Activated naive CD4-positive, alpha-beta T cell treated with anti-CD3 and anti-CD28 coated beads, Interleukin-2, amount 50 U/mL, for 72 hours (primary cell): ENCODE data around the gene FRMD1. TPM values are rescaled to one million over a fixed set of nuclear protein-coding genes. Genes with fewer than 3 reads are reported as not detected.

Experiments used
- ATAC-seq, 2 donors: fragments of 150-1000 bp; cut with Tn5 transposase; 2 replicates each; pipeline ENCODE4 v1.10.0; 2021; ENCODE audit warnings: mild to moderate bottlenecking in 2 of 2, moderate library complexity in 2 of 2
- DNase-seq, 2 donors: peaks; one replicate each; pipeline ENCODE4 v3.0.0; 2021 to 2022; ENCODE audit warnings: low spot score in 2 of 2
- H3K27ac Mint-ChIP-seq, 2 donors: one replicate each; pipeline ENCODE4 v1.8.0; 2022; ENCODE audit warnings: mild to moderate bottlenecking in 2 of 2, mixed read lengths in 2 of 2
- H3K36me3 Mint-ChIP-seq, 2 donors: one replicate each; pipeline ENCODE4 v1.8.0; 2022; ENCODE audit warnings: mixed read lengths in 2 of 2
- H3K9me3 Mint-ChIP-seq, 2 donors: one replicate each; pipeline ENCODE4 v1.8.0; 2022; ENCODE audit warnings: mixed read lengths in 2 of 2
- total RNA-seq, 2 donors: library from RNA; stranded (reverse); gene quantifications; one replicate each; pipeline ENCODE4 v1.2.3, GENCODE V29; 2022

FRMD1 gene
- total RNA-seq, 2 donors from 2014 or later: not detected

- H3K27ac Mint-ChIP-seq: no peak overlapping the region
Measured at GRCh38 chr6:168045706-168046620, 33.0 kb downstream of the FRMD1 start.

DNA sequence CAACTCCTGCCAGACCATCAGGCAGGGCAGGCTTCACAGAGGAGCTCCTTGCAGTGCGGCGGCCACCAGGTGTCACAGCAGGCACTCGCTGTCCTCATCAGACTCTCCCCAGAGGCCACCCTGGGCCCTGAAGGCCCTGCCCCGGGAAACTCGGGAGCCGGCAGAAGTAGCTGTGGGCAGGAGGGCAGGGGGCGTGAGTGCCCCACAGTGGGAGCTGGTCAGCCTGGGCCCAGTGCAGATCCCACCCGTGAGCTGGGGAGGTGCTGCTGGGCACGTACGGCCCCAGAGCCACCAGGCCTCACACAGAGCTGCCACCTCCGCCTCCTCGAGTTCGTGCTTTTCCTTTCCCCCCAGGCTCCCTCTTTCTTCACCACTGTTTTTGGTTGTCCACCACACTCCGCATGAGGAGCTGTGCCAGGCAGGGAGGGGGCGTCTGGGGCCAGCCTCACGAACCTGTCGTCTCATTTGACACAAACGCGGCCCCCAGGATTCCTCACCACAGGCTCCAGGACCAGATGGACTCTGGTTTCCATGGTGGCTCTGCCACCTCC, 33.8 kb downstream of the FRMD1 start:
- DNase-seq (peak in 1 of 2 donors; percentile 33), ATAC-seq (no peak)
- H3K36me3 Mint-ChIP-seq: peaks cover 0 to 9% of the 10 kb centered on the region in 2 donors
- no peak overlapping the region for H3K27ac Mint-ChIP-seq
- H3K9me3 Mint-ChIP-seq: peaks cover 0 to 4% of the 10 kb centered on the region in 2 donors

More at GRCh38 chr6:168045706-168046620, 33.0 kb downstream of the FRMD1 start:
- DNase-seq (peak in 1 of 2 donors; percentile 33), ATAC-seq (no peak)
- peaks cover 0 to 4% of the 10 kb centered on the region in 2 donors for H3K36me3 Mint-ChIP-seq
- no peaks in the 10 kb centered on the region for H3K9me3 Mint-ChIP-seq

- H3K27ac Mint-ChIP-seq: no peak overlapping the region
- ATAC-seq (no peak), DNase-seq (peak in 1 of 2 donors; percentile 37)
- H3K36me3 Mint-ChIP-seq: peaks cover under 1 to 15% of the 10 kb centered on the region in 2 donors
- peaks cover 0 to 7% of the 10 kb centered on the region in 2 donors for H3K9me3 Mint-ChIP-seq
Measured at GRCh38 chr6:168044521-168045130, 34.4 kb downstream of the FRMD1 start.

DNA sequence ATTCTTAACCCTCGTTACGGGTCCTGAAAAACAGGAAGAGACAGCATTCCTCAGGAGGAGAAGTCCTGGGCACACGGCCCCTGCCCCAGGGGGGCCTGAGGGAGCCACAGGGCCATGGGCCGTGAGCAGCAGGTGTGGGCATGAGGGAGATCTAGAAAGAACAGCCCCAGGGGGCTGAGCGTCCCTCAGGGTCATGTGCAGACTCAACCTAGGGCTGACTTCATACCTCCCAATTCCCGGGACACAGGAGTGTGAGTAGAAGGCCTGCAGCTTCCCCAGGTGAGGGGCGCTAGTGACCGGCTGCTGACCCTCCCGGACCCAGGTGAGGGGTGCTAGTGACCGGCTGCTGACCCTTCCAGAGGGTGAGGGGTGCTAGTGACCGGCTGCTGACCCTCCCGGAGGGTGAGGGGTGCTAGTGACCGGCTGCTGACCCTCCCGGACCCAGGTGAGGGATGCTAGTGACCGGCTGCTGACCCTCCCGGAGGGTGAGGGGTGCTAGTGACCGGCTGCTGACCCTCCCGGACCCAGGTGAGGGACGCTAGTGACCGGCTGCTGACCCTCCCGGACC, 35.1 kb downstream of the FRMD1 start:
- ATAC-seq (no peak), DNase-seq (peak in 1 of 2 donors; percentile 33)
- Mint-ChIP-seq H3K9me3 (peaks cover 0 to 7% of the 10 kb centered on the region in 2 donors), H3K27ac (no peak overlapping the region), H3K36me3 (peaks cover 4 to 19% of the 10 kb centered on the region in 2 donors)

- peaks cover 4 to 24% of the 10 kb centered on the region in 2 donors for H3K36me3 Mint-ChIP-seq
- H3K9me3 Mint-ChIP-seq: peaks cover 0 to 10% of the 10 kb centered on the region in 2 donors
- no peak for DNase-seq
- H3K27ac Mint-ChIP-seq: no peak overlapping the region
- ATAC-seq: no peak
Measured at GRCh38 chr6:168043193-168043847, 35.7 kb downstream of the FRMD1 start.

DNA sequence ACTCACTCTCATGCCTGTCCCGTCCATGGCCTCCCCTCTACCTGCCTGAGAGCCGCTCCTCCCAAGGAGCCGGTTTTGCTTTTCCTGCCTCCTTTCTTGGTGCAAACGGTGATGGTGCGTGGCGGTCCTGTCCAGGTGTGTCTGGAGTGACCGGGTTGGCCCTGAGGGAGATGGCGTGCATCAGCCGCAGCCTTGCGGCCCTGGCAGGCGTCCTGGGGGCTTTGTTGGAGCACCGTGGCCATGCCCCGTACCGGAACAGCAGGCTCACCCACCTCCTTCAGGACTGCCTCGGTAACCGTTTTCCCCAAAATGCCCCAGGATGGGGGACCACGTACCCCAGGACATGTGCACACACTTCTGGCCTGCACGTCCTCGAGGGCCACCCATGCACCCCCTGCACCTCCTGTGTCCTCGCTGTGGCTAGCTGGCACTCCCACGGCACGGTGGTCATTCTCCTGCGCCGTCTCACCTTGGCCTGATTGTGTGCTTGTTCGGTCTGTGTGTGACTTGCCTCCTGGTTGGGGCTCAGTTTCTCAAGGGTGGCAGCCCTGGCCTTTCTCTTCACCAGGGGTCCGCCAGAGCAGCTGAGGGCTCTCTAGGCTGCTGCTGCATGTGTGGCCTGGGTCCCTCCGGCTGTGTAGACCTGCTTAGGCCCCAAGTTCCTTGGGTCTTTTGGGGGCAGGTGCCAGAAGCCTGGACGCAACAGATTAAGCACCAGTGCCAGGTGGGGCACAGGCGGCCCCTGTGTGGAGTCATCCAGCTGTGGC, 36.4 kb downstream of the FRMD1 start:
- DNase-seq (peak in 1 of 2 donors; percentile 49), ATAC-seq (no peak)
- Mint-ChIP-seq H3K9me3 (peaks cover 0 to 11% of the 10 kb centered on the region in 2 donors), H3K36me3 (peaks cover 4 to 28% of the 10 kb centered on the region in 2 donors), H3K27ac (no peak overlapping the region)

DNA sequence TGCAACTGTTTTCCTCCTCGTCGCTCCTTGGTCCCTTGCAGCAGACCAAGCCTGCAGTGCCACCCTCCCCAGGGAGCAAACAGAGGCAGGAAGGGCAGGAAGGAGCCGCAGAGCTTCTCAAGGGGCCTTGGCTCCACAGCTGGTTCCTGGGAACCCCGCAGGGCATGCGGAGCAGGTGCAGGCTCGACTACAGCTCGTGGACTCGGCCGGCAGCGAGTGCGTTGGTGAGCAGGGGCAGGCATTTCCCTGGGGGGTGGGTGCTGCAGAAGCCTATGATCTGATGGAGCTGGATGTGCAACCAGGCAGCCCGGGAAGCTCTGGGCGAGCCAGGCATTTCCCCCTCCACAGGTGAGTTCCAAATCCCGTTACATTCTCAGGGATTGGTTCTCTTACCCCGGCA, 37.1 kb downstream of the FRMD1 start:
- ATAC-seq (no peak), DNase-seq (peak in 1 of 2 donors; percentile 35)
- peaks cover 0 to 15% of the 10 kb centered on the region in 2 donors for H3K9me3 Mint-ChIP-seq
- no peak overlapping the region for H3K27ac Mint-ChIP-seq
- peaks cover 4 to 34% of the 10 kb centered on the region in 2 donors for H3K36me3 Mint-ChIP-seq

DNA sequence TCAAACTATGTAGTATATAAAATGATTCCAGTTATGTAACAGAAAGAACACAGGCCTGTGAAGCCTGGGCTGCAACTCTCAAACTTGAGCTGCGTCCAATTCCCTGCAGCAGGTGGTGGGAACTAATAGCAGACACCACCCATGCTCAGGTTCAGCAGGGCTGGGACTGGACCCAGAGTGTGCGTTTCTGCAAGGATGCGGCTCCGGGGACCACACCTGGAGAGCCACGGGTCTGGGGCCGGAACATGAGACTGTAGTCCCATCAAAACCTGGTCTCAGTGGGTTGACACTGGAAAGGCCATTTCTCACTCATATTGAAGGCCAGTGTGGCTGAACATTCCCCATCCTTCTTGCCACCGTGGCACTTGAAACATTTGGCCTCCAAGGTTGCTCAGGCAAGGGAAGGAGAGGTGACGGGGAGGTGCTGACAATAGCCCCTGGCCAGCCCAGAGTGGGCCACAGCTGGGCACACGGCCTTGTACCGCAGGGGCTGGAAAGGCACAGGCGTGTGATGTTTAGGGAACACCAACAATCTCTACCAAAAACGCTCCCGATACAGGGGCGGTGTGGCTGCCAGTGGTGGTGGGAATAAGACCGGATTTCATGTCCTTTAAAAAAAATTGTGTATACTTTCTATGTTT, 38.0 kb downstream of the FRMD1 start:
- ATAC-seq (no peak), DNase-seq (peak in 1 of 2 donors; percentile 43)
- Mint-ChIP-seq H3K9me3 (peaks cover 0 to 19% of the 10 kb centered on the region in 2 donors), H3K27ac (no peak overlapping the region), H3K36me3 (peaks cover 8 to 38% of the 10 kb centered on the region in 2 donors)

DNA sequence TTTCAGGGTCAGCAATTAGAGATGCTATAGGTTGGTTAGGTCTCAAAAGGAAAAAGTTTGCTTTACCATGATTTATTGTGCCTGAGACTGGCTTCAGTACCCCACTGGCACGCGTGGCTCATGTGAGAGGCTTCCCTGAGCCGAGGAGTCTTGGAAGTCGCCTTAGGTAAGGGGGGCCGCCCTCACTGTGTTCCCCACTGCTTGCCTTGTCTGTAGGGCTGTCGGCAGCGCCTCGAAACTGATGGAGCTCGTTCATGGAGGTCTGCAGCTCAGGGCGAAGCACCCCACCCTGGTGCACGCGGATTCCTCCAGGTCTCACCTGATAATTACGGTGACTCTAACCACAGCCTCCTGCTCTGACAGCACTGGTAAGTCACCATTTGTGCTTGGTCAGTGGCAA, 39.2 kb downstream of the FRMD1 start:
- H3K9me3 Mint-ChIP-seq: peaks cover 0 to 20% of the 10 kb centered on the region in 2 donors
- ATAC-seq: no peak

DNA sequence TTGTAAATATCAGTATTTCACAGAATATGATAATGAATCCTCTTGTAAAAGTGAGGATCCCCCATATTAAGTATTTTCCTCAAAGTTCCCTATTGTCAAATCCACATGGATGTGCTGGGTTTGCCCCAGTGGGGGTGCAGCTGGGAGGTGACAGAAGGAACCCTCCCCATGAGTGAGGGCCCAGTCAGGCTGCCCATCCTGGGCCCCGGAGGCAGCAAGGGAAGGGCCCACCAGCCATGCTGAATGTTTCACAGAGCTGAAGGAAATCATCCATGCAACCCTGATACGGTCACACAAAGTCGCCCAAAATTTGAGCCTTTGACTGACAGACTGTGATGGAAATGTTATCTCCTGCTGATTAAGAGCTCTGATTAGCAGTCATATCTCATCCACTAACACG, 39.7 kb downstream of the FRMD1 start:
- ATAC-seq (no peak), DNase-seq (no peak)
- Mint-ChIP-seq H3K36me3 (peaks cover 14 to 45% of the 10 kb centered on the region in 2 donors), H3K9me3 (peaks cover 0 to 20% of the 10 kb centered on the region in 2 donors), H3K27ac (no peak overlapping the region)

More for the DNA sequence above, 39.2 kb downstream of the FRMD1 start:
- Mint-ChIP-seq H3K27ac (no peak overlapping the region), H3K36me3 (peaks cover 14 to 45% of the 10 kb centered on the region in 2 donors)
- DNase-seq: no peak

DNA sequence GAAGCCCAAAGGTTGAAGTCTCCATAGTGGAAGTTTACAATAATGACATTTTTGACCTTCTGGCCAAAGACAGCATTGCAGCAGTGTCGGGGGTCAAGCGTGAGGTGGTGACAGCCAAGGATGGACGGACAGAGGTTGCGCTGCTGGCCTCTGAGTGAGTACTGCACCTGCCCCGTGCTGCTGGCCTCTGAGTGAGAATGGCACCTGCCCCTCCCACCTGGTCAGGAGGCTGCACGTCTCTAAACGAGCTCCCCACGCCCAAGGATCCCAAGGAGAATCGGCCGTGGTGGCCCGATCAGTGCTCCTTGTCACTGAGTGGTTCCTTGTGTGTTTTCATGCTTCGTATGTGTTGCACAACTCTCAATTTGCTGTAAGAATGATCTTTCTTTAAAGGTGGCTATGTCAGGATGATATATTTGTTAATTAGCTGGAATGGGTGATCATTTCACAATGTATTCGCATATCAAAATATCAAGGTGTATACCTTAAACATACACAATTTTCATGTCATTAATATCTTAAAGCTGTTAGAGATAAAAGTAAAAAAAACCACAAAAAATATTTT, 40.4 kb downstream of the FRMD1 start:
- no peak for ATAC-seq
- peaks cover 14 to 45% of the 10 kb centered on the region in 2 donors for H3K36me3 Mint-ChIP-seq
- DNase-seq: peak in 1 of 2 donors; percentile 30
- no peak overlapping the region for H3K27ac Mint-ChIP-seq
- peaks cover 0 to 20% of the 10 kb centered on the region in 2 donors for H3K9me3 Mint-ChIP-seq

DNA sequence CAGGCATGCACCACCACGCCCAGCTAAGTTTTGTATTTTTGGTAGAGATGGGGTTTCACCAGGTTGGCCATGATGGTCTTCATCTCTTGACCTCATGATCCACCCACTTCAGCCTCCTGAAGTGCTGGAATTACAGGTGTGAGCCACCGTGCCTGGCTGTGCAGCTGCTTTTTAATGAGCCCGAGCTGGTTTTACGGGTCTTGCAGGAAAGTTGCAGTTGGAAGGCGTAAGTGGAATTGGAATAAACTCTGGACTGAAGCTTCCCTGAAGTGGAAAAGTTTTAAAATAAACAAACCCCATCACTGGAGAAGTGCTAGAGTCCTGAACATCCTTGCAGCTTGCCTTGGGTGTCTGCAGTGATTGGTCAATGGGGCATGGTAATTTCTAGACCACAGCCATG, 41.2 kb downstream of the FRMD1 start:
- Mint-ChIP-seq H3K9me3 (peaks cover 0 to 20% of the 10 kb centered on the region in 2 donors), H3K27ac (no peak overlapping the region), H3K36me3 (peaks cover 14 to 45% of the 10 kb centered on the region in 2 donors)
- peak in 1 of 2 donors; percentile 33 for DNase-seq
- no peak for ATAC-seq

- DNase-seq: peak in 1 of 2 donors; percentile 35
- H3K27ac Mint-ChIP-seq: no peak overlapping the region
- no peak for ATAC-seq
- H3K36me3 Mint-ChIP-seq: peaks cover 14 to 41% of the 10 kb centered on the region in 2 donors
- H3K9me3 Mint-ChIP-seq: peaks cover 0 to 20% of the 10 kb centered on the region in 2 donors
Measured at GRCh38 chr6:168037242-168037641, 41.8 kb downstream of the FRMD1 start.

- DNase-seq: peak in 1 of 2 donors; percentile 59
- peaks cover 14 to 41% of the 10 kb centered on the region in 2 donors for H3K36me3 Mint-ChIP-seq
- peak; percentile 80 to 84 for ATAC-seq
- peaks cover 0 to 20% of the 10 kb centered on the region in 2 donors for H3K9me3 Mint-ChIP-seq
- peak overlapping the region; percentile 89 to 93 for H3K27ac Mint-ChIP-seq
Measured at GRCh38 chr6:168035661-168036545, 43.1 kb downstream of the FRMD1 start.
